Measurements from ENCODE around the gene TMA16. TPM values are rescaled to one million over a fixed set of nuclear protein-coding genes. Genes with fewer than 3 reads are reported as not detected.

TMA16 gene
- total RNA-seq, 1 donor from 2014 or later: 30.8 TPM

DNA sequence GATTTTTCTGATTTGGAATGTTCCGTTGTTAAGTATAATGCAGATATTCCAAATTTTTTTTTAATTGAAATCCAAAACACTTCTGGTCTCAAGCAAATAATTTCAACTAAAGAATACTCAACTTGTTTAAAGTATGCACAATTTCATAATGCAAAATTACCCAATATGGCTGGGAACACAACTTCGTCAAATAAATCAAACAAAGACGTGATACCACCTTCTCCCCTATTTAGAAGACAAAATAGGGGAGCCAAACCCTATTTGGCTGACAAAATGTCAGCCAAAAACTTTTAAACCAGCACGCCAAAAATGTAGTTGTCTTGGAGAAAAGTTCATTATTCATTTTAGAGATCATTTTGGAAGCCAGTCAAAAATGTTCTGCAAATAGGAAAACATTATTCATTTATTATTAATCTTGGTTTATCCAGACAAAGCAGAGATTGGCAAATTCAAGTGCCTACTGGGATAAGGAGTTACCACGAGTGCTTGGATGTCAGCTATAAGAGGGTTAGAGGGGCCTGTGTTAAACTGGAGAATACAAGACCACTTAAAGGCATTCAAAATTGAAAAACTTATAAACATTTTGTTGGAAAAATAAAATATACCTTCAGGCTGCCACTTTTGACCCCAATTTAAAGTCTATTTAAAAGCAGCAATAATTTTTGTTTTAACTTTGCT is 17.6 kb upstream of the TMA16 start:
- no peak for DNase-seq (ENCODE audit: extremely low spot score, unreplicated experiment)
- H3K9me3 Mint-ChIP-seq (ENCODE audit: unreplicated experiment): no peaks in the 10 kb centered on the region
- H3K36me3 Mint-ChIP-seq (ENCODE audit: unreplicated experiment): no peaks in the 10 kb centered on the region
- H3K27ac Mint-ChIP-seq (ENCODE audit: unreplicated experiment): no peak overlapping the region
- no peak overlapping the region for H3K4me3 Mint-ChIP-seq (ENCODE audit: unreplicated experiment)
- peaks cover 27% of the 10 kb centered on the region for H3K27me3 Mint-ChIP-seq (ENCODE audit: unreplicated experiment)
- TF ChIP-seq, protein P1, sequence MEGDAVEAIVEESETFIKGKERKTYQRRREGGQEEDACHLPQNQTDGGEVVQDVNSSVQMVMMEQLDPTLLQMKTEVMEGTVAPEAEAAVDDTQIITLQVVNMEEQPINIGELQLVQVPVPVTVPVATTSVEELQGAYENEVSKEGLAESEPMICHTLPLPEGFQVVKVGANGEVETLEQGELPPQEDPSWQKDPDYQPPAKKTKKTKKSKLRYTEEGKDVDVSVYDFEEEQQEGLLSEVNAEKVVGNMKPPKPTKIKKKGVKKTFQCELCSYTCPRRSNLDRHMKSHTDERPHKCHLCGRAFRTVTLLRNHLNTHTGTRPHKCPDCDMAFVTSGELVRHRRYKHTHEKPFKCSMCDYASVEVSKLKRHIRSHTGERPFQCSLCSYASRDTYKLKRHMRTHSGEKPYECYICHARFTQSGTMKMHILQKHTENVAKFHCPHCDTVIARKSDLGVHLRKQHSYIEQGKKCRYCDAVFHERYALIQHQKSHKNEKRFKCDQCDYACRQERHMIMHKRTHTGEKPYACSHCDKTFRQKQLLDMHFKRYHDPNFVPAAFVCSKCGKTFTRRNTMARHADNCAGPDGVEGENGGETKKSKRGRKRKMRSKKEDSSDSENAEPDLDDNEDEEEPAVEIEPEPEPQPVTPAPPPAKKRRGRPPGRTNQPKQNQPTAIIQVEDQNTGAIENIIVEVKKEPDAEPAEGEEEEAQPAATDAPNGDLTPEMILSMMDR (IDR thresholded peaks at IDR 0.05): no peak
- no peaks in the 10 kb centered on the region for H3K4me1 Mint-ChIP-seq (ENCODE audit: unreplicated experiment)

DNA sequence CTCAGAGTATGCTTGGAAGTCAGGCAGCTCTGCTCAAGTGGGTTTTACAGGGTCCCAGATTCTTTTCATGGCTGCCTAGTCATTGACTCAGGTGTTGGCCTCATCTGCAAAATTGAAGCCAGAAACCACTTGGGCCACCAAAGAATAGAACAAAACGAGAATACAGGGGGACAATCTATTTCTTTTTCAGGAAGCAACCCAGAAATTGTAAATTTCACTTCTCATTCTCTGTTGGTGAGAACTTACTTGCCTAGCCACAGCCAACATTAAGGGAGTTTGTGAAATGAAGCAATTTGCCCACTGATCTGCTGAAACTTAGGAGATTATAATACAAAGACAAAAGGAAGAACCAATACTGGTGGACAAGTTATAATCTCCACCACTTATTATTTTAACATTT is 12.3 kb upstream of the TMA16 start:
- no peaks in the 10 kb centered on the region for H3K4me1 Mint-ChIP-seq (ENCODE audit: unreplicated experiment)
- H3K27me3 Mint-ChIP-seq (ENCODE audit: unreplicated experiment): peaks cover 26% of the 10 kb centered on the region
- no peaks in the 10 kb centered on the region for H3K36me3 Mint-ChIP-seq (ENCODE audit: unreplicated experiment)
- TF ChIP-seq, protein P1 (IDR thresholded peaks at IDR 0.05): no peak
- no peaks in the 10 kb centered on the region for H3K9me3 Mint-ChIP-seq (ENCODE audit: unreplicated experiment)
- no peak for DNase-seq (ENCODE audit: extremely low spot score, unreplicated experiment)
- H3K27ac Mint-ChIP-seq (ENCODE audit: unreplicated experiment): no peak overlapping the region
- no peak overlapping the region for H3K4me3 Mint-ChIP-seq (ENCODE audit: unreplicated experiment)

DNA sequence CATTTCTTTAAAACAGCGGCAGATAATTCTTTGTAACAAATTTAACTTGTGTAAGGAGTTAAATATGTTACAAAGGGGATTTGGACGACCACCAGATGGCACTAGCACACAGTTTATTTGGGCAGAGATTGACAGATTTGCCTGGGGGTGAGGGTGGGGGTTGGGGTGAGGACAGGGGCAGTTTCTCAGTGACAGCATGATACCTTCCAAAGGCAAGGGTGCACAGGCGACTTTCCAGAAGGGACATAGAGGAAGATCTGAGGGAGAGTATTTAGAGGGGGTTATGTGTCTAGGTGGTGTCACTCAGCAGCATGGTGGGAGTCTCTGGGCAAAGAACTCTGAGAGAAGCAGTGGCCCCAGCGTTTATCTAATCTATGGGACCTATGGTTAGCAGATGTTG is 9.6 kb upstream of the TMA16 start:
- no peaks in the 10 kb centered on the region for H3K4me1 Mint-ChIP-seq (ENCODE audit: unreplicated experiment)
- no peak for DNase-seq (ENCODE audit: extremely low spot score, unreplicated experiment)
- no peak overlapping the region for H3K27ac Mint-ChIP-seq (ENCODE audit: unreplicated experiment)
- TF ChIP-seq, protein P1 (IDR thresholded peaks at IDR 0.05): peak; percentile 72
- H3K27me3 Mint-ChIP-seq (ENCODE audit: unreplicated experiment): peaks cover 39% of the 10 kb centered on the region
- H3K4me3 Mint-ChIP-seq (ENCODE audit: unreplicated experiment): no peak overlapping the region
- H3K9me3 Mint-ChIP-seq (ENCODE audit: unreplicated experiment): no peaks in the 10 kb centered on the region
- H3K36me3 Mint-ChIP-seq (ENCODE audit: unreplicated experiment): no peaks in the 10 kb centered on the region

DNA sequence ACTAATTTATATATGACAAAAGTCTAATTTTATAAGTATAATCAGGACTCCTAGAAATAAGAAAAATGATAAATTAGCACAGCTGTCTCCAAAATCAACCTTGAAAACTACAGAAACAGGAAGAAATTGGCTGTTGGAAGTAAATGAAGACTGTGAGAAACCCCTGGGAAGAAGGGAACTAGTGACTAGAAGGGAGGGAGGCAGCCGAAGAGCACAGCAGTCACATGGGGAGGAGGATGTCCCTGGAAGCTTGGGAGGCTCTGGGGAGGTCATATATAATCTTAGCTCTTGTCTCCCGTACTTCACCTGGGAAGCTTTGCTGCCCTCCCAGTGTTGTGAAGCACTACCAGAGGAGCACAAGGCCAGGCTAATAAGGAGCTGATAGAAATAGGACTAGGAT is 8.9 kb upstream of the TMA16 start:
- Mint-ChIP-seq H3K9me3 (ENCODE audit: unreplicated experiment) (no peaks in the 10 kb centered on the region), H3K27ac (ENCODE audit: unreplicated experiment) (no peak overlapping the region), H3K4me1 (ENCODE audit: unreplicated experiment) (no peaks in the 10 kb centered on the region), H3K36me3 (ENCODE audit: unreplicated experiment) (no peaks in the 10 kb centered on the region), H3K4me3 (ENCODE audit: unreplicated experiment) (no peak overlapping the region), H3K27me3 (ENCODE audit: unreplicated experiment) (peaks cover 43% of the 10 kb centered on the region)
- TF ChIP-seq, protein P1 (IDR thresholded peaks at IDR 0.05): no peak
- DNase-seq (ENCODE audit: extremely low spot score, unreplicated experiment): no peak

DNA sequence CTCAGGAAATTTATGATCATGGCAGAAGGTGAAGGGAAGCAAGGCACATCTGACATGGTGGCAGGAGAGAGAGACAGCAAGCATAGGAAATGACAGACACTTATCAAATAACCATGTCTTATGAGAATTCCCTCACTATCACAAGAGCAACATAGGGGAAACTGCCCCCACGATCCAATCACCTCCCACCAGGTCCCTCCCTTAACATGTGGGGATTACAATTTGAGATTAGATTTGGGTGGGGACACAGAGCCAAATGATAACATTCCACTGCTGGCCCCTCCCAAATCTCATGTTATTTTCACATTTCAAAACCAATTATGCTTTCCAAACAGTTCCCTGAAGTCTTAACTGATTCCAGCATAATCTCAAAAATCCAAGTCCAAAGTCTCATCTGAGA is 8.2 kb upstream of the TMA16 start:
- Mint-ChIP-seq H3K4me1 (ENCODE audit: unreplicated experiment) (no peaks in the 10 kb centered on the region), H3K27ac (ENCODE audit: unreplicated experiment) (no peak overlapping the region), H3K9me3 (ENCODE audit: unreplicated experiment) (no peaks in the 10 kb centered on the region), H3K4me3 (ENCODE audit: unreplicated experiment) (no peak overlapping the region), H3K36me3 (ENCODE audit: unreplicated experiment) (no peaks in the 10 kb centered on the region), H3K27me3 (ENCODE audit: unreplicated experiment) (peaks cover 43% of the 10 kb centered on the region)
- TF ChIP-seq, protein P1 (IDR thresholded peaks at IDR 0.05): no peak
- DNase-seq (ENCODE audit: extremely low spot score, unreplicated experiment): no peak

Data from osteocyte (in vitro differentiated cells).